K562 (cell line): ENCODE data around the gene TRIM10. TPM values are rescaled to one million over a fixed set of nuclear protein-coding genes. Genes with fewer than 3 reads are reported as not detected.
A peak's percentile ranks its signal among the peaks of the same experiment; 100 is the strongest.
"Not testable (repeated sequence)": the region's sequence is repeated elsewhere in the genome, so short reads cannot be mapped to it uniquely, and the experiment has no call there.

ENCODE experiments used
- ATAC-seq: fragments of 200-7000 bp; cut with Tn5 transposase; 3 replicates; pipeline ENCODE4 v1.9.1; 2020; ENCODE audit warnings: moderate library complexity
- BruUV-seq: library from RNA; stranded (reverse); fragments of 400-500 nt; replicated peaks from 2 replicates; lab custom pipeline; 2021; lab: Mats Ljungman, UMichigan
- CTCF ChIA-PET: fragments of 300-600 bp; formaldehyde crosslinking; extraction: SDS; loops from one replicate; lab custom pipeline; 2021; ENCODE audit warnings: low intra/inter-chr PET ratio; lab: Yijun Ruan, JAX
- POLR2A ChIA-PET: fragments of 300-600, 350-650 bp; sonication (Branson Sonifier 250); formaldehyde crosslinking; extraction: SDS; loops from one replicate; lab custom pipeline; 2021; ENCODE audit warnings: antibody characterized with exemption, inconsistent platforms; lab: Yijun Ruan, JAX
- DNase-seq, 4 experiments: peaks; one replicate each; pipeline versions ENCODE4 v3.0.0 to v3.0.0-alpha.2; 2011 to 2018; ENCODE audit warnings: low spot score in 3 of 4, mixed read lengths in 3 of 4; ENCODE audit errors: extremely low read depth in 1 of 4
- FAIRE-seq: peaks from 2 replicates; lab custom pipeline; 2011; peaks lifted over from hg19 to GRCh38; lab: Jason Lieb, UNC
- H2AFZ ChIP-seq: 2 replicates; pipeline ENCODE4 v1.6.0; 2011; ENCODE audit warnings: low read depth, low read length, control low read depth, inconsistent platforms
- H3K27ac ChIP-seq: fragments of 200-600 bp; 3 replicates; pipeline ENCODE4 v1.8.0; 2011; ENCODE audit warnings: low read depth, mild to moderate bottlenecking, control low read depth, inconsistent platforms, low read length, moderate library complexity, mixed read lengths; ENCODE audit errors: extremely low read depth
- H3K27me3 ChIP-seq, 2 experiments: fragments of 300-600 bp in 1 of 2; 2 replicates in 1 of 2; 3 replicates in 1 of 2; pipeline versions ENCODE4 v1.6.0 to v1.8.0; 2011; ENCODE audit warnings: inconsistent platforms in 2 of 2, low read length in 2 of 2, mild to moderate bottlenecking in 1 of 2, mixed read lengths in 1 of 2, moderate library complexity in 1 of 2; ENCODE audit not compliant: control insufficient read depth in 2 of 2, insufficient read depth in 2 of 2
- H3K36me3 ChIP-seq: fragments of 300-600 bp; 3 replicates; pipeline ENCODE4 v1.8.0; 2011; ENCODE audit warnings: mild to moderate bottlenecking, low read length, inconsistent platforms; ENCODE audit not compliant: control insufficient read depth, insufficient read depth
- H3K4me1 ChIP-seq, 2 experiments: fragments of 200-600 bp in 1 of 2; replicated peaks in 1 of 2; 2 replicates in 1 of 2; 3 replicates in 1 of 2; pipeline versions ENCODE4 v1.5.1 to v1.8.0; 2011; ENCODE audit warnings: inconsistent platforms in 2 of 2, low read length in 2 of 2, mild to moderate bottlenecking in 1 of 2, mixed read lengths in 1 of 2, moderate library complexity in 1 of 2; ENCODE audit not compliant: control insufficient read depth in 2 of 2, insufficient read depth in 2 of 2
- H3K4me2 ChIP-seq: 2 replicates; pipeline ENCODE4 v1.6.1; 2011; ENCODE audit warnings: low read length, control low read depth, inconsistent platforms, mixed read lengths; ENCODE audit not compliant: insufficient read depth
- H3K4me3 ChIP-seq: fragments of 200-600 bp; sonication (generic), shearing (Covaris generic); 2 replicates; pipeline ENCODE4 v1.5.1; 2016; ENCODE audit warnings: control low read depth, inconsistent platforms
- H3K79me2 ChIP-seq: fragments of 200-600 bp; 3 replicates; pipeline ENCODE4 v1.8.0; 2011; ENCODE audit warnings: low read length, inconsistent platforms; ENCODE audit not compliant: control insufficient read depth, insufficient read depth
- H3K9ac ChIP-seq, 2 experiments: 2 replicates each; pipeline versions ENCODE4 v1.6.0 to v1.6.1; 2011; ENCODE audit warnings: low read depth in 2 of 2, low read length in 2 of 2, control low read depth in 1 of 2, inconsistent platforms in 1 of 2, mild to moderate bottlenecking in 1 of 2, mixed read lengths in 1 of 2; ENCODE audit not compliant: insufficient read depth in 1 of 2
- H3K9me1 ChIP-seq: one replicate; pipeline ENCODE4 v1.6.0; 2011; ENCODE audit warnings: inconsistent platforms, mild to moderate bottlenecking, low read length, moderate library complexity; ENCODE audit not compliant: control insufficient read depth, insufficient read depth
- H3K9me3 ChIP-seq: replicated peaks from 2 replicates; pipeline ENCODE4 v1.5.1; 2011; ENCODE audit warnings: low read depth, low read length, inconsistent platforms; ENCODE audit not compliant: control insufficient read depth, insufficient read depth
- H4K20me1 ChIP-seq: replicated peaks from 2 replicates; pipeline ENCODE4 v1.6.1; 2011; ENCODE audit warnings: low read length, inconsistent platforms, mixed read lengths; ENCODE audit not compliant: control insufficient read depth, insufficient read depth
- LARP7 ChIP-seq: fragments of 450-650 bp; IDR thresholded peaks from 2 replicates; pipeline ENCODE4 v1.6.1; 2016
- ZNF146 ChIP-seq: IDR thresholded peaks from one replicate; pipeline ENCODE4 v1.6.1; 2018; ENCODE audit warnings: missing compliant biosample characterization; ENCODE audit not compliant: unreplicated experiment
- WGBS: fragments of 100-300 bp; shearing (Covaris generic); methylation state at CpG from one replicate; pipeline ENCODE4 v1.1.6; 2016; ENCODE audit warnings: low coverage, mixed read lengths; ENCODE audit not compliant: insufficient coverage; ENCODE audit errors: missing lambda C conversion rate; 5-methylcytosine and 5-hydroxymethylcytosine counted together
- in situ Hi-C: fragments of 300-500 bp; cut with MboI; formaldehyde crosslinking; loops from 4 replicates; pipeline ENCODE4 v1.15.0; 2018; ENCODE audit warnings: inconsistent platforms, mixed read lengths
- intact Hi-C: fragments of 100-400 bp; cut with micrococcal nuclease; formaldehyde crosslinking; loops from 2 replicates; pipeline ENCODE4 v1.14.2; 2022
- polyA plus RNA-seq, 8 experiments: library from polyadenylated mRNA; depleted of rRNA in 4 of 8; stranded (reverse) in 5 of 8; unstranded in 3 of 8; fragments of >200 nt; fragmentation: Nextera tagmentation in 2 of 8; fragmentation: Illumina TruSeq in 1 of 8; extraction: Ambion mirVana in 2 of 8; extraction: Trizol in 1 of 8; gene quantifications; 2 replicates each; pipeline versions ENCODE4 v1.2.1 to v1.2.3, GENCODE V29; 2011 to 2014; ENCODE audit warnings: inconsistent platforms in 1 of 8, missing spikeins in 1 of 8
- total RNA-seq, 7 experiments: library from RNA; depleted of rRNA in 6 of 7; stranded (reverse); fragments of >200 nt in 6 of 7; fragmentation: Illumina TruSeq in 2 of 7; extraction: Trizol in 2 of 7; gene quantifications; 2 replicates each; pipeline versions ENCODE4 v1.2.1 to v1.2.3, GENCODE V29; 2011 to 2021; ENCODE audit warnings: low replicate concordance in 1 of 7

Gene TRIM10
- total and polyA plus RNA-seq, 9 of the 15 experiments (the other 6 are each of a cell fraction or from before 2014, with no cell fraction given), result 0.15 to 0.90 (median 0.36) TPM

DNA sequence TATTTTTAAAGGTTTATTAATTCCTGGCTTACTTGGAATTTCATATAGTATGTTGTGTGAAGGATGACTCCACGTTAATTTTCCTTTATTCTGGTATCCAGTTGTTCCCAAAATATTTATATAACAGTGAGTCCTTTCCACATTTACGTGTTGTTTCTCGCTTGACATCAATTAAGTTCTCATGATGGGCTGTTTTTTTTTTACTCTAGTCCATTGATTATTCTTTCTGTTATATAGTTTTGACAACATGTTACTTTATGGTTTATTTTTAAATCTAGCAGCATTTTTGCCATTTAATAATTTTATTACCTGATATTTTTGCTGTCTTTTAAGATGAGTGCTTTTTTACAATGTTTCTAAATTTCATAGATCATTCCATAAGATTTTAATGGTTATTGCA lies 18.3 kb downstream of the TRIM10 start:
- Histone ChIP-seq H3K9ac (no peak overlapping the region), H3K9me3 (no peaks in the 10 kb centered on the region), H3K4me3 (no peak overlapping the region), H2AFZ (no peak overlapping the region), H3K79me2 (no peaks in the 10 kb centered on the region), H3K9me1 (no peaks in the 10 kb centered on the region), H3K27ac (no peak overlapping the region), H4K20me1 (no peaks in the 10 kb centered on the region), H3K4me1 (no peaks in the 10 kb centered on the region), H3K4me2 (no peak overlapping the region), H3K27me3 (peaks cover 3 to 22% of the 10 kb centered on the region in 2 experiments), H3K36me3 (no peaks in the 10 kb centered on the region)
- DNase-seq, result no peak
- no TSS peak for BruUV-seq
- CTCF ChIA-PET, result no interaction called here
- in situ Hi-C loops (no loop called here), intact Hi-C loops (no loop called here)
- TF ChIP-seq LARP7, result no peak
- POLR2A ChIA-PET, result interaction anchor here (1.0 kb wide), 1 partner anchor 9 kb away, joined by 4 read pairs; no protein-coding TSS in a partner anchor
- no peak for FAIRE-seq
- WGBS, result 5% methylated on average over 3 of the region's 3 CpGs
- ATAC-seq, result no peak

DNA sequence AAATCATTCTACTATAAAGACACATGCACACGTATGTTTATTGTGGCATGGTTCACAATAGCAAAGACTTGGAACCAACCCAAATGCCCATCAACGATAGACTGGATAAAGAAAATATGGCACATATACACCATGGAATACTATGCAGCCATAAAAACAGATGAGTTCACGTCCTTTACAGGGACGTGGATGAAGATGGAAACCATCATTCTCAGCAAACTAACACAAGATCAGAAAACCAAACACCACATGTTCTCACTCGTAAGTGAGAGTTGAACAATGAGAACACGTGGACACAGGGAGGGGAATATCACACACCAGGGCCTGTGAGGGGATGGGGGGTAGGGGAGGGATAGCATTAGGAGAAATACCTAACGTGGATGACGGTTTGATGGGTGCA lies 20.8 kb downstream of the TRIM10 start:
- intact Hi-C loops, POLR2A ChIA-PET, in situ Hi-C loops, H3K9me1 ChIP-seq, H3K36me3 ChIP-seq, H3K9me3 ChIP-seq, H3K27ac ChIP-seq, CTCF ChIA-PET, H4K20me1 ChIP-seq, FAIRE-seq, H3K79me2 ChIP-seq, ATAC-seq, H3K9ac ChIP-seq, H2AFZ ChIP-seq, DNase-seq, H3K4me1 ChIP-seq, BruUV-seq, H3K4me2 ChIP-seq, H3K4me3 ChIP-seq: not testable (repeated sequence)
- TF ChIP-seq ZNF146, result peak; percentile 76
- peaks cover 0 to 14% of the 10 kb centered on the region in 2 experiments; a peak in 3 of 5 replicates for H3K27me3 ChIP-seq
- 6% methylated on average over 8 of the region's 8 CpGs for WGBS
